PC-9 (cell line): ENCODE measurements around the gene CUX1. TPM values are rescaled to one million over a fixed set of nuclear protein-coding genes. Genes with fewer than 3 reads are reported as not detected.
"Not testable (repeated sequence)": the region's sequence is repeated elsewhere in the genome, so short reads cannot be mapped to it uniquely, and the experiment has no call there.

Experiments
- BruUV-seq: library from RNA; stranded (reverse); fragments of 400-500 nt; replicated peaks from 2 replicates; lab custom pipeline; 2021; lab: Mats Ljungman, UMichigan
- CTCF ChIA-PET: fragments of 300-600 bp; sonication (Branson Sonifier 250); formaldehyde crosslinking; loops from one replicate; lab custom pipeline; 2022; ENCODE audit warnings: antibody characterized with exemption; lab: Charles Lee
- POLR2A ChIA-PET: fragments of 300-600 bp; sonication (Branson Sonifier 250); formaldehyde crosslinking; loops from one replicate; lab custom pipeline; 2022; ENCODE audit warnings: antibody characterized with exemption; ENCODE audit not compliant: unreplicated experiment; lab: Charles Lee
- DNase-seq, 2 experiments: peaks; one replicate each; pipeline versions ENCODE4 v3.0.0 to v3.0.0-alpha.2; 2015 to 2022; ENCODE audit warnings: mixed read lengths in 1 of 2
- H2AFZ ChIP-seq: fragments of 200-600 bp; sonication (generic); 2 replicates; pipeline ENCODE4 v1.8.1; 2017; ENCODE audit warnings: antibody characterized with exemption
- H3F3A ChIP-seq: fragments of 200-600 bp; sonication (generic); 2 replicates; pipeline ENCODE4 v1.8.1; 2017; ENCODE audit warnings: antibody characterized with exemption, mild to moderate bottlenecking, low read depth; ENCODE audit not compliant: insufficient read depth
- H3K27ac ChIP-seq: fragments of 200-600 bp; sonication (generic); 2 replicates; pipeline ENCODE4 v1.6.1; 2016; ENCODE audit warnings: mixed run types
- H3K27me3 ChIP-seq: fragments of 200-600 bp; sonication (generic); 2 replicates; pipeline ENCODE4 v1.6.1; 2016; ENCODE audit warnings: low read depth, mixed run types; ENCODE audit not compliant: insufficient read depth
- H3K36me3 ChIP-seq: fragments of 200-600 bp; sonication (generic); 2 replicates; pipeline ENCODE4 v1.6.1; 2016; ENCODE audit warnings: low read depth, mixed run types
- H3K4me1 ChIP-seq: fragments of 200-600 bp; sonication (generic); replicated peaks from 2 replicates; pipeline ENCODE4 v1.6.1; 2016; ENCODE audit warnings: mixed run types; ENCODE audit not compliant: insufficient read depth
- H3K4me2 ChIP-seq: fragments of 200-600 bp; sonication (generic); 2 replicates; pipeline ENCODE4 v1.6.1; 2017; ENCODE audit warnings: mixed run types
- H3K4me3 ChIP-seq: fragments of 200-600 bp; sonication (generic); 2 replicates; pipeline ENCODE4 v1.6.1; 2016; ENCODE audit warnings: mixed run types
- H3K79me2 ChIP-seq: fragments of 200-600 bp; sonication (generic); 2 replicates; pipeline ENCODE4 v1.6.1; 2017; ENCODE audit warnings: low read depth, mixed run types
- H3K9me2 ChIP-seq: fragments of 200-600 bp; sonication (generic); 2 replicates; pipeline ENCODE4 v1.8.1; 2017; ENCODE audit warnings: mild to moderate bottlenecking; ENCODE audit not compliant: insufficient read depth
- H3K9me3 ChIP-seq: fragments of 200-600 bp; sonication (generic); 2 replicates; pipeline ENCODE4 v1.8.1; 2016; ENCODE audit warnings: low read depth; ENCODE audit not compliant: insufficient read depth
- H4K20me1 ChIP-seq: fragments of 200-600 bp; sonication (generic); 2 replicates; pipeline ENCODE4 v1.8.1; 2017; ENCODE audit not compliant: insufficient read depth
- CTCF ChIP-seq: fragments of 200-600 bp; sonication (generic); conservative IDR thresholded peaks from 2 replicates; pipeline ENCODE4 v1.6.1; 2017; ENCODE audit warnings: mixed run types, antibody characterized with exemption, mild to moderate bottlenecking, moderate library complexity
- EZH2 ChIP-seq: fragments of 200-600 bp; sonication (generic); IDR thresholded peaks from 2 replicates; pipeline ENCODE4 v1.8.0; 2017; ENCODE audit warnings: antibody characterized with exemption, low read depth
- intact Hi-C: fragments of 100-400 bp; cut with micrococcal nuclease; formaldehyde crosslinking; loops from one replicate; pipeline ENCODE4 v1.10.0; 2022; ENCODE audit not compliant: unreplicated experiment
- total RNA-seq: library from RNA; stranded (reverse); gene quantifications from 2 replicates; pipeline ENCODE4 v1.2.3, GENCODE V29; 2021

Gene CUX1
- total RNA-seq, 1 experiment from 2014 or later, result 83.3 TPM

GRCh38 chr7:101918426-101918825 is 101.0 kb downstream of the CUX1 start:
- H3K4me1 ChIP-seq, result no peaks in the 10 kb centered on the region
- no peaks in the 10 kb centered on the region for H3F3A ChIP-seq
- H3K4me2 ChIP-seq, result no peak overlapping the region
- no peak overlapping the region for H3K27ac ChIP-seq
- no TSS peak for BruUV-seq
- H3K9me2 ChIP-seq, result no peaks in the 10 kb centered on the region
- H3K9me3 ChIP-seq, result no peaks in the 10 kb centered on the region
- no peak overlapping the region for H2AFZ ChIP-seq
- H3K36me3 ChIP-seq, result no peaks in the 10 kb centered on the region
- POLR2A ChIA-PET, result no interaction called here
- peaks cover 4% of the 10 kb centered on the region for H4K20me1 ChIP-seq
- intact Hi-C loops, result no loop called here
- CTCF ChIA-PET, result no interaction called here
- H3K79me2 ChIP-seq, result no peaks in the 10 kb centered on the region
- H3K4me3 ChIP-seq, result no peak overlapping the region
- no peaks in the 10 kb centered on the region for H3K27me3 ChIP-seq
- TF ChIP-seq EZH2 (no peak), CTCF (no peak)
- DNase-seq, result no peak

- no peak for TF ChIP-seq EZH2
- TF ChIP-seq CTCF, result no peak
- Histone ChIP-seq H3F3A (no peaks in the 10 kb centered on the region), H3K27ac (no peak overlapping the region), H3K36me3 (no peaks in the 10 kb centered on the region), H3K4me1 (no peaks in the 10 kb centered on the region), H3K4me3 (no peak overlapping the region), H3K9me3 (no peaks in the 10 kb centered on the region), H2AFZ (no peak overlapping the region), H4K20me1 (peaks cover 4% of the 10 kb centered on the region), H3K4me2 (no peak overlapping the region), H3K9me2 (no peaks in the 10 kb centered on the region), H3K27me3 (no peaks in the 10 kb centered on the region), H3K79me2 (no peaks in the 10 kb centered on the region)
- ChIA-PET CTCF (no interaction called here), POLR2A (interaction anchor here (0.6 kb wide), 1 partner anchor 37 kb away, joined by 3 read pairs; no protein-coding TSS in a partner anchor)
- BruUV-seq, result no TSS peak
- intact Hi-C loops, result no loop called here
- no peak for DNase-seq
Observed at GRCh38 chr7:101919363-101920115, 102.1 kb downstream of the CUX1 start.

- Histone ChIP-seq H3K27me3 (no peaks in the 10 kb centered on the region), H3K4me1 (no peaks in the 10 kb centered on the region), H3K79me2 (no peaks in the 10 kb centered on the region), H2AFZ (no peak overlapping the region), H3F3A (no peaks in the 10 kb centered on the region), H3K4me2 (no peak overlapping the region), H3K9me3 (no peaks in the 10 kb centered on the region), H3K27ac (no peak overlapping the region), H4K20me1 (peaks cover 4% of the 10 kb centered on the region), H3K4me3 (no peak overlapping the region), H3K9me2 (no peaks in the 10 kb centered on the region), H3K36me3 (no peaks in the 10 kb centered on the region)
- no peak for DNase-seq
- ChIA-PET POLR2A (interaction anchor here (0.5 kb wide), 1 partner anchor 96 kb away, joined by 3 read pairs; no protein-coding TSS in a partner anchor), CTCF (interaction anchor here (0.6 kb wide), 1 partner anchor 32 kb away, joined by 5 read pairs; no protein-coding TSS in a partner anchor)
- no TSS peak for BruUV-seq
- no peak for TF ChIP-seq CTCF
- intact Hi-C loops, result no loop called here
Observed at GRCh38 chr7:101921061-101921460, 103.6 kb downstream of the CUX1 start.

GRCh38 chr7:101921546-101922489 is 104.4 kb downstream of the CUX1 start:
- H2AFZ ChIP-seq, H4K20me1 ChIP-seq, BruUV-seq, H3K36me3 ChIP-seq, H3K4me2 ChIP-seq, H3K9me2 ChIP-seq, H3F3A ChIP-seq, H3K79me2 ChIP-seq, H3K9me3 ChIP-seq, H3K4me3 ChIP-seq, H3K4me1 ChIP-seq, DNase-seq, H3K27ac ChIP-seq, intact Hi-C loops, H3K27me3 ChIP-seq: not testable (repeated sequence)
- POLR2A ChIA-PET, result interaction anchor here (0.6 kb wide), 1 partner anchor 12 kb away, joined by 6 read pairs; no protein-coding TSS in a partner anchor
- CTCF ChIA-PET, result interaction anchor here (0.6 kb wide), 1 partner anchor 15 kb away, joined by 4 read pairs; no protein-coding TSS in a partner anchor
